HCT116 (cell line): ENCODE results near the gene POU2F3.

Experiments
- FOSL1 ChIP-seq: IDR thresholded peaks from 2 replicates; pipeline ENCODE4 v1.6.1; 2012; ENCODE audit warnings: low read depth
- JUND ChIP-seq: IDR thresholded peaks from 2 replicates; pipeline ENCODE4 v1.6.1; 2012
- POLR2A ChIP-seq: IDR thresholded peaks from 2 replicates; pipeline ENCODE4 v1.7.0; 2011; ENCODE audit warnings: borderline replicate concordance; ENCODE audit not compliant: insufficient read depth, insufficient read length; ENCODE audit errors: extremely low read depth
- POLR2AphosphoS5 ChIP-seq: IDR thresholded peaks from 2 replicates; pipeline ENCODE4 v1.6.1; 2011; ENCODE audit warnings: mild to moderate bottlenecking, low read depth, low read length, moderate library complexity
- RAD21 ChIP-seq: IDR thresholded peaks from 2 replicates; pipeline ENCODE4 v1.6.1; 2012; ENCODE audit warnings: low read depth, mild to moderate bottlenecking
- SIN3A ChIP-seq: IDR thresholded peaks from 2 replicates; pipeline ENCODE4 v1.6.1; 2012; ENCODE audit warnings: low read depth
- TCF7L2 ChIP-seq: IDR thresholded peaks from 2 replicates; pipeline ENCODE4 v1.7.0; 2011; ENCODE audit warnings: borderline replicate concordance, inconsistent platforms; ENCODE audit not compliant: insufficient read depth, insufficient read length; ENCODE audit errors: extremely low read depth
- YY1 ChIP-seq: IDR thresholded peaks from 2 replicates; pipeline ENCODE4 v1.6.1; 2011; ENCODE audit warnings: low read length, low read depth, moderate library complexity, mild to moderate bottlenecking; ENCODE audit not compliant: insufficient replicate concordance; ENCODE audit errors: extremely low read depth
- ZFX ChIP-seq: fragments of 450-650 bp; IDR thresholded peaks from 2 replicates; pipeline ENCODE4 v1.6.1; 2017
- ZNF274 ChIP-seq: fragments of 200-500 bp; sonication (Bioruptor generic); IDR thresholded peaks from 2 replicates; pipeline ENCODE4 v1.6.1; 2014; ENCODE audit warnings: mild to moderate bottlenecking, low read depth, low read length, inconsistent platforms
- TF ChIP-seq, protein P1 (sequence below), 3 experiments: fragments of 200-600 bp in 1 of 3; sonication (generic) in 1 of 3; IDR thresholded peaks in 2 of 3; conservative IDR thresholded peaks in 1 of 3; 2 replicates each; pipeline ENCODE4 v1.5.1; 2012 to 2017; ENCODE audit warnings: low read depth in 2 of 3, low read length in 2 of 3, antibody characterized with exemption in 1 of 3, borderline replicate concordance in 1 of 3, control low read depth in 1 of 3, mild to moderate bottlenecking in 1 of 3, mixed read lengths in 1 of 3, mixed run types in 1 of 3, moderate library complexity in 1 of 3; ENCODE audit not compliant: insufficient read depth in 1 of 3
- TF ChIP-seq, protein P2 (sequence below): IDR thresholded peaks from 2 replicates; pipeline ENCODE4 v1.6.1; 2012; ENCODE audit warnings: low read depth

DNA sequence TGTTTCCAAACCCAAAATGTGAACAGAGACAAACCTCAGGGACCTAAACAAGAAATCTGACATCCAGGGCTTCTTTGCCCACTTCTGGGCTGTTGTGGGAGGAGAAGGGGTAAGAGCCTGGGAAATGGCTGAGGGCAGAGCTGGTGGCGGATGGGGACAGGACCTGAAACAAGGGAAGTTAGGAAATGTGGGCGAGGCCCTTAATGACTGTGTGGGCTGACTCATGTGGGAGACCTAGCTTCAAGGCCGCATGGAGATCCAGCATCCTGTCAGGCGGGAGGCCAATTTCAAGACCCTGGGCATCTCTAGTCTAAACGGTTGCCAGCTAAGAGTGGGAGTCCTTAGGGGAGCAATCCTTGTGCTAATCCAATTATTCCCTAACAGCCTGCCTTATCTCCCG is 31.2 kb upstream of the POU2F3 start:
- TF ChIP-seq, protein P1, sequence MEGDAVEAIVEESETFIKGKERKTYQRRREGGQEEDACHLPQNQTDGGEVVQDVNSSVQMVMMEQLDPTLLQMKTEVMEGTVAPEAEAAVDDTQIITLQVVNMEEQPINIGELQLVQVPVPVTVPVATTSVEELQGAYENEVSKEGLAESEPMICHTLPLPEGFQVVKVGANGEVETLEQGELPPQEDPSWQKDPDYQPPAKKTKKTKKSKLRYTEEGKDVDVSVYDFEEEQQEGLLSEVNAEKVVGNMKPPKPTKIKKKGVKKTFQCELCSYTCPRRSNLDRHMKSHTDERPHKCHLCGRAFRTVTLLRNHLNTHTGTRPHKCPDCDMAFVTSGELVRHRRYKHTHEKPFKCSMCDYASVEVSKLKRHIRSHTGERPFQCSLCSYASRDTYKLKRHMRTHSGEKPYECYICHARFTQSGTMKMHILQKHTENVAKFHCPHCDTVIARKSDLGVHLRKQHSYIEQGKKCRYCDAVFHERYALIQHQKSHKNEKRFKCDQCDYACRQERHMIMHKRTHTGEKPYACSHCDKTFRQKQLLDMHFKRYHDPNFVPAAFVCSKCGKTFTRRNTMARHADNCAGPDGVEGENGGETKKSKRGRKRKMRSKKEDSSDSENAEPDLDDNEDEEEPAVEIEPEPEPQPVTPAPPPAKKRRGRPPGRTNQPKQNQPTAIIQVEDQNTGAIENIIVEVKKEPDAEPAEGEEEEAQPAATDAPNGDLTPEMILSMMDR (IDR thresholded peaks at IDR 0.05 in 2 of 3, conservative IDR thresholded peaks at IDR 0.05 in 1 of 3; ENCODE audit: borderline replicate concordance in 1 of 3, insufficient read depth in 1 of 3, low read depth in 2 of 3, low read length in 2 of 3), result no peak
- TF ChIP-seq YY1 (no peak), POLR2AphosphoS5 (no peak), JUND (no peak), ZNF274 (no peak), SIN3A (no peak), RAD21 (no peak), FOSL1 (no peak), ZFX (no peak), TCF7L2 (peak; percentile 28), POLR2A (no peak)
- TF ChIP-seq, protein P2, sequence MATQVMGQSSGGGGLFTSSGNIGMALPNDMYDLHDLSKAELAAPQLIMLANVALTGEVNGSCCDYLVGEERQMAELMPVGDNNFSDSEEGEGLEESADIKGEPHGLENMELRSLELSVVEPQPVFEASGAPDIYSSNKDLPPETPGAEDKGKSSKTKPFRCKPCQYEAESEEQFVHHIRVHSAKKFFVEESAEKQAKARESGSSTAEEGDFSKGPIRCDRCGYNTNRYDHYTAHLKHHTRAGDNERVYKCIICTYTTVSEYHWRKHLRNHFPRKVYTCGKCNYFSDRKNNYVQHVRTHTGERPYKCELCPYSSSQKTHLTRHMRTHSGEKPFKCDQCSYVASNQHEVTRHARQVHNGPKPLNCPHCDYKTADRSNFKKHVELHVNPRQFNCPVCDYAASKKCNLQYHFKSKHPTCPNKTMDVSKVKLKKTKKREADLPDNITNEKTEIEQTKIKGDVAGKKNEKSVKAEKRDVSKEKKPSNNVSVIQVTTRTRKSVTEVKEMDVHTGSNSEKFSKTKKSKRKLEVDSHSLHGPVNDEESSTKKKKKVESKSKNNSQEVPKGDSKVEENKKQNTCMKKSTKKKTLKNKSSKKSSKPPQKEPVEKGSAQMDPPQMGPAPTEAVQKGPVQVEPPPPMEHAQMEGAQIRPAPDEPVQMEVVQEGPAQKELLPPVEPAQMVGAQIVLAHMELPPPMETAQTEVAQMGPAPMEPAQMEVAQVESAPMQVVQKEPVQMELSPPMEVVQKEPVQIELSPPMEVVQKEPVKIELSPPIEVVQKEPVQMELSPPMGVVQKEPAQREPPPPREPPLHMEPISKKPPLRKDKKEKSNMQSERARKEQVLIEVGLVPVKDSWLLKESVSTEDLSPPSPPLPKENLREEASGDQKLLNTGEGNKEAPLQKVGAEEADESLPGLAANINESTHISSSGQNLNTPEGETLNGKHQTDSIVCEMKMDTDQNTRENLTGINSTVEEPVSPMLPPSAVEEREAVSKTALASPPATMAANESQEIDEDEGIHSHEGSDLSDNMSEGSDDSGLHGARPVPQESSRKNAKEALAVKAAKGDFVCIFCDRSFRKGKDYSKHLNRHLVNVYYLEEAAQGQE, result no peak
